ENCODE data around the gene HIVEP3. TPM values are rescaled to one million over a fixed set of nuclear protein-coding genes. Genes with fewer than 3 reads are reported as not detected.

HIVEP3 gene
- total and polyA plus RNA-seq, 3 donors from 2014 or later, result 4.8 to 7.3 (median 7.2) TPM

DNA sequence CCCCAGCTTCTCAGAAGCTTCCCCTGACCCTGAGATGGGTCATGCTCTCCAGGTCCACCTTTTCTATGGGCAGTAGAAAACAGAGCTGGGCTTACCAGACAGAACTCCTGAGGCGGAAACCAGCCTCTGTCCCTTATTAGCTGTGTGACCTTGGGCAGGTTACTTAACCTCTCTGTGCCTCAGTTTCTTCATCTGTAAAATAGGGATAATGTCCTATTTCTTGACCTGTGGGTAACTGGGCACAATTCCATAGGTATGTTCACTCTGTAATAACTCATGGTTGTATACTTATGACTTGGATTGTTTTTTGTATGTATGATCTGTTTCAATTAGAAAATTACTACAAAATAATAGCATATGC lies 377.1 kb downstream of the HIVEP3 start:
- H3K36me3 ChIP-seq (ENCODE audit: low read depth, missing control alignments), result no peaks in the 10 kb centered on the region
- intact Hi-C loops (cut with DNase I; ENCODE audit: low total_unique reads), result no loop called here
- H3K9me3 ChIP-seq, result no peaks in the 10 kb centered on the region
- H3K27me3 ChIP-seq, result no peaks in the 10 kb centered on the region
- H3K4me1 ChIP-seq, result peaks cover 17% of the 10 kb centered on the region
- WGBS, 2 donors, result 85 to 96% methylated on average over 1 of the region's 1 CpG
- no peak overlapping the region for H3K27ac ChIP-seq
- H3K4me3 ChIP-seq, result no peak overlapping the region
- TF ChIP-seq, protein P1, sequence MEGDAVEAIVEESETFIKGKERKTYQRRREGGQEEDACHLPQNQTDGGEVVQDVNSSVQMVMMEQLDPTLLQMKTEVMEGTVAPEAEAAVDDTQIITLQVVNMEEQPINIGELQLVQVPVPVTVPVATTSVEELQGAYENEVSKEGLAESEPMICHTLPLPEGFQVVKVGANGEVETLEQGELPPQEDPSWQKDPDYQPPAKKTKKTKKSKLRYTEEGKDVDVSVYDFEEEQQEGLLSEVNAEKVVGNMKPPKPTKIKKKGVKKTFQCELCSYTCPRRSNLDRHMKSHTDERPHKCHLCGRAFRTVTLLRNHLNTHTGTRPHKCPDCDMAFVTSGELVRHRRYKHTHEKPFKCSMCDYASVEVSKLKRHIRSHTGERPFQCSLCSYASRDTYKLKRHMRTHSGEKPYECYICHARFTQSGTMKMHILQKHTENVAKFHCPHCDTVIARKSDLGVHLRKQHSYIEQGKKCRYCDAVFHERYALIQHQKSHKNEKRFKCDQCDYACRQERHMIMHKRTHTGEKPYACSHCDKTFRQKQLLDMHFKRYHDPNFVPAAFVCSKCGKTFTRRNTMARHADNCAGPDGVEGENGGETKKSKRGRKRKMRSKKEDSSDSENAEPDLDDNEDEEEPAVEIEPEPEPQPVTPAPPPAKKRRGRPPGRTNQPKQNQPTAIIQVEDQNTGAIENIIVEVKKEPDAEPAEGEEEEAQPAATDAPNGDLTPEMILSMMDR (IDR thresholded peaks at IDR 0.05), result no peak
- TF ChIP-seq POLR2A (IDR thresholded peaks at IDR 0.05), result no peak
- DNase-seq, result no peak

DNA sequence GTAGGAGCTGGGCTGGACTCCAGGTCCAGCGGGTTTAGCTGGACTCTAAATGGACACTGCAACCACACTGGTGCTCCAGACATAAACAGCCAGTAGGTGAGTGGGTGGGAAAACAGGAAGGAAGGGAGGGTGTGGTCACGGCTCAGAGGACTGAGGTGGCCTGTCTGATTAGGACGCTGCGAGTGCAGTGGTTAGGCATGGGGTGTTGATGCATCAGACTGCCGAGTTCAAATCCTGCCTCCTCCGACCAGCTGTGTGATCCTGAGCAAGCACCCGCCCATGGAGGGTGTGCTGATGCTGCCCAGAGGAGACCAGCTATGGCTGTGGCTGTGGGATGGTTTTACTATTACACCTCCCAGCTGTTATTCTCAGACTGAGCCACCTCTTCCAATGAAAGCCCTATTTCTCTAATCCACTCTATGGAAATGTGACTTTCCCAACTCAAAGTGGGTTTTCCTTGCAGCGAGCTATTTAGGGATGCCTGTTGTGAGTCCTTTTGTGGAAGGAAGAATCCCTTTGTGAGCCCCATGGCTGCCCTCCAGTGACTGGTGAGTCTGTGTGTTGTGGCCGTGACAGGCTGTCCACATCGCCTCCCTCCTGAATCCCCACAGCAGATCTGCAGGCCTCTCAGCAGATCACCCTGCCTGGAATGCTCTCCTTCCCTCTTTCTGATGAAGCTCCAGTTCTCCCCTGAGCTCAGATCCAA lies 377.7 kb downstream of the HIVEP3 start:
- Histone ChIP-seq H3K4me3 (no peak overlapping the region), H3K36me3 (ENCODE audit: low read depth, missing control alignments) (no peaks in the 10 kb centered on the region), H3K27ac (no peak overlapping the region), H3K9me3 (no peaks in the 10 kb centered on the region), H3K4me1 (peaks cover 14% of the 10 kb centered on the region), H3K27me3 (no peaks in the 10 kb centered on the region)
- intact Hi-C loops (cut with DNase I; ENCODE audit: low total_unique reads), result no loop called here
- TF ChIP-seq, protein P1 (IDR thresholded peaks at IDR 0.05), result no peak
- no peak for TF ChIP-seq POLR2A (IDR thresholded peaks at IDR 0.05)
- DNase-seq, result no peak
- 64 to 85% methylated on average over 8 to 10 of the region's 10 CpGs for WGBS, 2 donors

DNA sequence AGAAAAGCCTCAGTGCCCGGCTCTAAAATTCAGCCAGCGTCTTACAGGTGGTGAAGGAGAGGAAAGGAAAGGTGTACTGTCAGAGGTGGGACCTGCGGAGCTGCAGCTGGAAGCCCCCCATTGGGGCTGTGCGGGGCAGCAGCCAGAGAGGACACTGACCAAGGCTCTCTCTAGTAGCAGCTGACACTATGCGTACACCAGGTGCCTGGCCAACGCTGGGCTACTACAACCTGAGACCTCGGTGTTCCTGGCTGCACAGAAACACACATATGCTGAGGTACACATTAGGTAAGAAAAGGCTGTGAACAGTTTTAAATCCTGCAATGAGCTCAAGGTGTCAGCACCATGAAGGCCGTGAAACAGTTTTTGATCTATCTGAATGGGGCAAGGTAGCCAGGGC lies 378.7 kb downstream of the HIVEP3 start:
- WGBS, 2 donors, result 93 to 95% methylated on average over 8 of the region's 8 CpGs
- no peak for DNase-seq
- Histone ChIP-seq H3K9me3 (no peaks in the 10 kb centered on the region), H3K36me3 (ENCODE audit: low read depth, missing control alignments) (no peaks in the 10 kb centered on the region), H3K27me3 (no peaks in the 10 kb centered on the region), H3K4me3 (no peak overlapping the region), H3K27ac (no peak overlapping the region), H3K4me1 (peaks cover 14% of the 10 kb centered on the region)
- intact Hi-C loops (cut with DNase I; ENCODE audit: low total_unique reads), result no loop called here
- no peak for TF ChIP-seq POLR2A (IDR thresholded peaks at IDR 0.05)
- TF ChIP-seq, protein P1 (IDR thresholded peaks at IDR 0.05), result no peak

DNA sequence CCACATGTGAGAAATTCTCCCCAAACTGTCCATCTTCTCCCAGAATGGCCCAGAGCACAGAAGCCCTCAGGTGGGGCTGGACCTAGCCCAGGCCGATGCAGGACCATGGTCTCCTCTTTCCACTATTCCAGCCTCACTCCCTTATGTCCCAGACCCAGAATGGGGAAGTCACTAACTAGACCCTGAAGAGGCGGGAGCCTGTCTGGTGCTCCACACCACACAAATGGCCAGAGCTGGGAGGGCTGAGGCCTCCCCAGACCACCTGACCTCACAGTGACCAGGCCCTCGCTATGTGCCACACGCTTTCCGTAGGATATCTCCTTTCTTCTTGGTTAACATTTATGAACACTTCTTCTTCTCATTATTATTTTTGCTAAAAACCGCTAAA lies 379.3 kb downstream of the HIVEP3 start:
- no peaks in the 10 kb centered on the region for H3K36me3 ChIP-seq (ENCODE audit: low read depth, missing control alignments)
- no peak overlapping the region for H3K4me3 ChIP-seq
- peaks cover 14% of the 10 kb centered on the region for H3K4me1 ChIP-seq
- no peak overlapping the region for H3K27ac ChIP-seq
- no peaks in the 10 kb centered on the region for H3K27me3 ChIP-seq
- no peaks in the 10 kb centered on the region for H3K9me3 ChIP-seq
- intact Hi-C loops (cut with DNase I; ENCODE audit: low total_unique reads), result no loop called here
- no peak for DNase-seq
- TF ChIP-seq, protein P1 (IDR thresholded peaks at IDR 0.05), result no peak
- TF ChIP-seq POLR2A (IDR thresholded peaks at IDR 0.05), result no peak
- 95 to 96% methylated on average over 6 of the region's 6 CpGs for WGBS, 2 donors
